Middle frontal gyrus (tissue), 1 donor: ENCODE data around the gene MIS18BP1.
"Not testable (repeated sequence)": the region's sequence is repeated elsewhere in the genome, so short reads cannot be mapped to it uniquely, and the experiment has no call there.

Experiments used
- DNase-seq: peaks from one replicate; pipeline ENCODE4 v3.0.0-alpha.2; 2015; ENCODE audit warnings: low spot score; ENCODE audit errors: extremely low spot score

MIS18BP1 gene

DNA sequence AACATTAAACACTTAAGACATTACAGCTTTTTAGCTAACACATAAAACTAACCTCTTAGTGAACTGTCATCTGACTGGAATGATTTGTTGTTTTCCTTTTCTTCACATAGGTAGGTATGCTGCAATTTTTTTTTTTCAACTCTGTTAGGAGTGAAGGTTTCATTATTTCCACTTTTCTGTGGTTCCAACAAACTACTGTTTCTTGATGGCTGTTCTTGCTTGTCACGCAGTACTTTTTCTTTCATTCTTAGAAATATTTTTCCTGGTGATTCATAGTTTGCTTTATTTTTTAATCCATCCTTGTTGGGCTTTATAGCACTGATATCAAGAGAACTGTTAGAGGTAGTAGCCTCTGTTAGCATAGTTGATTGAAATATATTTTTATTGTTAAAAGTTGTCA lies 6.3 kb downstream of the MIS18BP1 start:
- no peak for DNase-seq

DNA sequence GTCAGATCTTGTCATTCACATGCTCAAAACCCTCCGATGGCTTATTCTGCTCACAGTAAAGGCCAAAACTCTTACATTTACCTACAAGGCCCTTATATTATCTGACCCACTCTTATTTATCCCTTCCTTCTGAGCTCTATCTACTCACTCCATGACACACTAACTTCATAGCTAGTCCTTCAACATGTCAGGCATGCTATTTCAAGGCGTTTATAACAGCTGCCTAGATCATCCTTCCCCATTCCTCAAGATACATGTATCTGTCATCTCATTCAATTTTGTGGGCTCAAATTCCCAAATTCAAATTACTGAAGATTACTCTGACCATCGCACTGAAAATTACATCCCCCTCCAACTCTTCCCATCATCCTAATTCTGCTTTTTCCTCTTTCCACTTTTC lies 6.9 kb downstream of the MIS18BP1 start:
- DNase-seq, result no peak

DNA sequence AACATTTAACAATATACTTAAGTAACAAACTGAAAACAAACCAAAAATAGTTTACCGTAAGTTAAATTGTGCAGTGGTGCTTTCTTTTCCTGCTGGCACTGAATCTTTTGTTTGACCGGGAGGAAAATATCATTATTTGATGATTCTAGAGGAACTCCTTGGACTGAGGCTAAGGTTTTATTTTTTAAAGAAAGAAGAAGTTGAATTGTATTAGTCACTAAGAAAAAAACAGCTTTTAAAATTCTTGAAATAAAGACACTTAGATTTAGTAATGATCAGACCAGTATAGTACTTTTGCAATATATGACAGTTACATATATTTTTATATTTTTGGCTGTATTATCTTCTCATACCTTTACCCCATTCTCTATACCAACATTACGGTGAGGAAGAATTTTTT lies 10.3 kb downstream of the MIS18BP1 start:
- DNase-seq, result no peak

DNA sequence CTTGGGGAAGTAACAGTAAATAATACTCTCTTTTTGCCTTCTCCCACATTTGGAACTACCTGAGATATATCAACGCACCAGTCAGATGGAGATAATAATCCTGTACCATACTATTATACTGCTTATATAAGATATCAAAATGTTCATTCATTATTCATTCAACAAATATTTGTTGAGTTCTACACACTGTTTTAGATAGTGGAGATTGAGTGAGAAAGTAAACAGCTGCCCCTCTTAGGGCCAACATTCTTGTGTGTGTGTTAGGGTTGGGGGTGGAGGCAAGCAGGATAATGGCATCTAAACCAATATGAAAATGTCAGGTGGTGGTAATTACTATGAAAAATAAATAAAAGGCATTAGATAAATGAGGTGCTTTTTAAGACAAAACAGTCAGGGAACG lies 14.0 kb downstream of the MIS18BP1 start:
- no peak for DNase-seq

DNA sequence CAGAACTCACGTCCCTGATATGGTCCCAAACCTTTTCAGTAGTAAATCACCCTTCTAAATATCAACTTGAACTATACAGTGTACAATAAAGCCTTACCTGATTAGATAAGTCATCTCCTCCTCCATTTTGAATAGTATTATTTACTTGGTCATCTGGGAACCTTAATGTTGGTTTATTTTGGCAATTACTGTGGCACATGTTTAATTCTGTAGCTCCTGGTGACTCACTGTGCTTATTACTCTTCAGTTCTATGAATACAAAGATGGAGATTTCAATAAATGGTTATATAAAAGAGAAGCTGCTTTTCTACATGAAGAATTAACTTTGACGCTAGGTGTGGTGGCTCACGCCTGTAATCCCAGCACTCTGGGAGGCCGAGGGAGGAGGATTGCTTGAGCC lies 25.4 kb downstream of the MIS18BP1 start:
- no peak for DNase-seq

DNA sequence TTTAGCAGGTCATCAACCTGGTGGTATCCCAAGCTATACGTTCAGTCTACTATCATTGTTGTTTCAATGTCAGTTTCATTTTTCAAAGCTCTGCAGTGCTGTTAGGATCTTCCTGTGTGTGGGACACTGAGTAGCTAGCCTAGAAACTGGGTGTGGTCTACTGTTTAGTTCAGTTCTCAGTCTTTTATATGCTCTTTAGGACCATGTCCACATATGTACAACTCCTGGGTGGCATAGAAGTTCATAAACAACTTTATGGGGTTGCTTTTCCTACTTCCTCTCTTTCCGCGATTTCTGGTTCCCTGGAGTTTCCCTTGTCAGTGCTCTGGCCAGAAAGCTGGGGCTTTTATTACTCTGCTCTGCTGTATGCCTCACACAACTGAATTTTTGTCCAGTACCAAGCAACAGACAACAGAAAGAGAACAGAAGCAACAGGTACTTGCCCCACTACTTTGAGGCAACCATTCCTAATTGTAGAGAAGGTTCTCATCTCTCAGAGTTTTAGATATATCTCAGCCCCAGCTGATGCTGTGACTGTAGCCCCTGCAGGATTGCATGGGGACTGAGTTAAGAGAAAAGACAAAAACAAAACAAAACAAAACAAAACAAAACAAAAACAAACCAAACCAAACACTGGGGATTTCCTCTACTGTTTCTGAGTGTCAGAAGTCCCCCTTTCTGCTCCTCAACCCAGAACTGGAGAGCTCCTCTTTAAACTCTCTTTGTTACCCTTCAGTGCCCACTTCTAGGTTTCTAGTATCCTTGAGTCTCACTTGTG lies 30.3 kb downstream of the MIS18BP1 start:
- no peak for DNase-seq

DNA sequence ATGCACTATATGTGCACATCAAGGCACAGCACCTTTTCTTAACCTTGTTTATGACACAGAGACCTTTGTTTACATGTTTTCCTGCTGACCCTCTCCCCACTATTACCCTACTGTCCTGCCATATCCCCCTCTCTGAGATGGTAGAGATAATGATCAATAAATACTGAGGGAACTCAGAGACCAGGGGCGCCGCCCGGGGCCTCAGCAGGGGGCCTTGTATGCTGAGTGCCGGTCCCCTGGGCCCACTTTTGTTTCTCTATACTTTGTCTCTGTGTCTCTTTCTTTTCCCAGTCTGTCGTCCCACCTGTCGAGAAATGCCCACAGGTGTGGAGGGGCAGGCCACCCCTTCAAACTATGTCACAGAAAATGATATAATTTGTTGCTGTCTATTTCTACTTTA lies 38.7 kb downstream of the MIS18BP1 start:
- DNase-seq, result not testable (repeated sequence)

DNA sequence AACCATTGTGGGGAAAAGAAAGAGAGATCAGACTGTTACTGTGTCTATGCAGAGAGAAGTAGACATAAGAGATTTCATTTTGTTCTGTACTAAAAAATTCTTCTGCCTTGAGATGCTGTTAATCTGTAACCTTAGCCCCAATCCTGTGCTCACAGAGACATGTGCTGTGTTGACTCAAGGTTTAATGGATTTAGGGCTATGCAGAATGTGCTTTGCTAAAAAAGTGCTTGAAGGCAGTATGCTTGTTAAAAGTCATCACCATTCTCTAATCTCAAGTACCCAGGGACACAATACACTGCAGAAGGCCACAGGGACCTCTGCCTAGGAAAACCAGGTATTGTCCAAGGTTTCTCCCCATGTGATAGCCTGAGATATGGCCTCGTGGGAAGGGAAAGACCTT lies 39.3 kb downstream of the MIS18BP1 start:
- not testable (repeated sequence) for DNase-seq

DNA sequence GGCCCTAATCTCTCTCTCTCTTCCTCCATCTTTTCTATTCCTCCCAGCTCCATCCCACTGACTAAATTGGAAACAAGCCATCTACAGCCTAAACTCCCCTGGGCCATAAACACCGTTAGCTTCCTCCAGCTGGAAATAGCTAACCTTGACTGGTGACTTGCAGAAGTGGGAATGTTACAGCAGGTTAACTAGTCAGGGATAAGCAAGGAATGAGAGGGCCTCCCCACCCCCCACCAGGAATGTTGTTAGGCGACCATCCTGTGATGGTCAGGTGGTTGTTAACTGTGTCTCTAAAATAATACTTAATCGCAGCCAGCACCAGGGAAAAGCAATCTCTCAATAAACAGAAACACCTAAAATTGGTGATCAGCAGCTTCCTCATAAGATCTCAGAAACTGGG lies 40.8 kb downstream of the MIS18BP1 start:
- DNase-seq, result no peak

DNA sequence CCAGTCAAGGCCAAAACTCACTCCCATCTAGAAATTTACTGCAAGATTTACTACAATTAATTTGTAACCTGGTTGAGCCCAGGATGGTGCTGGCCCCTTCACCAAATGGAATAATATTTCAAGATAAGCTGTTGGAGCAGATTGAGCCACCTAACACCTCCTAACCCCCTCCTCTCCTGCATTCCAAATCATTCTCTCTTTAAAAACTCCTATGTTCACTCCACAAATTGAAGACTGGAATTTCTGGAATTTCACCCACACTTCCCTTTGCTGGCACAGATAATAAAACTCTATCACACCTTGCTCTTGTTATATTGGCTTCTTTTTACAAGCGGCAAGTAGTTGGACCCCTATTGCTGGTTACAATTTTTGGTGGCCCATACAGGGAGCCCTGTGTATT lies 41.7 kb downstream of the MIS18BP1 start:
- DNase-seq, result no peak

DNA sequence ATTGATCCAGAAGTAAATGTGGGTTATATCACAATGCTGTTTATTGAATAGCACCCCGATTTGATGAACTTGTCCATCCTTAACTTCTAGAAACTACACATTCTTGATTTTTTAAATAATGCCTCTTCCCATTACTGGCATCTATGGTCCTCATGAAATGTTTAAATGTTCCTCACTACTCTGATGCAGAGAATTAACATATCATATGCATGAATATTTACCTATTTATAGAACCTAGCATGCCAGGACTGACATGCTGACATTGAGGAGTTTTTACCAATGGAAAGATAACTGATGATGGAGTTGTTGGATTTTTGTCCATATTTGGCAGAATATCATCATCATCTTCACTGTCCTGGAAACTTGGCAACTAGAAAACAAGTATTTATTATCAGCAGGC lies 42.8 kb downstream of the MIS18BP1 start:
- DNase-seq, result no peak

DNA sequence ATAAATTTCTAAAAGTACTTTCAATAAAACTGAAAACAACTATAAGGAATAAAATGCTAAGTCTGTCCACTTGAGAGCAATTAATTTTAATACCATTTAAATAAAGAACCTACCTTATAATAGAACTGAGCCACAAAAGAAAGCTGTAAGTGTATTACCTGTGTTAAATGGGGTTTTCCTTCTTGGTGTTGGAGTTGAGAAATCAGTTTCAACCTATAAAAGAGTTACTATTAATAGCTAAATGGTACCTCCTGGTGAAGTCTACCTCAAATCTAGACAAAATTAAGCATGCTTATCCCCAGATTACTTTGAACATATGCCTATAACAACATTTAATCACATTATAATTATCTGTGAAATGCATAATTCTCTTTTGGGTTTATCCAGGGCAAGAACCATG lies 48.8 kb downstream of the MIS18BP1 start:
- DNase-seq, result no peak

DNA sequence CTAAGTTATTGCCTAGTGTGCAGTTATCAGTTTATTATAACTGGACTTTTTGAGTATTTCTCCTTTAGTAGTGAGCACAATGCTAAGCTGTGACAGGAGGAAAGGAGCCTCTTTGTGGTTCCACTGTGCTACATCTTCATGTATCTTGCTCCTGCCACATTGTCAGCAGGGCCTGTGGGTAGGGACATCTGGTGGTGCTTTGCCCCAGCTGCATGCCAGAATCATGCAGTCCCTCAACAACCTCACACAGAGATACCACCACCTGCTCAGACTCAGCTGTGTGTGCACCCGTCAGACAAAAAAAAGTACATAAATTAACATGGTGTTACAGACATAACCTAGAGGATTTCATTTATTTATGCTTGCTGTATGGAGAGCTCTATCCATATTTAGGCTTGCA lies 51.1 kb downstream of the MIS18BP1 start:
- DNase-seq, result no peak

DNA sequence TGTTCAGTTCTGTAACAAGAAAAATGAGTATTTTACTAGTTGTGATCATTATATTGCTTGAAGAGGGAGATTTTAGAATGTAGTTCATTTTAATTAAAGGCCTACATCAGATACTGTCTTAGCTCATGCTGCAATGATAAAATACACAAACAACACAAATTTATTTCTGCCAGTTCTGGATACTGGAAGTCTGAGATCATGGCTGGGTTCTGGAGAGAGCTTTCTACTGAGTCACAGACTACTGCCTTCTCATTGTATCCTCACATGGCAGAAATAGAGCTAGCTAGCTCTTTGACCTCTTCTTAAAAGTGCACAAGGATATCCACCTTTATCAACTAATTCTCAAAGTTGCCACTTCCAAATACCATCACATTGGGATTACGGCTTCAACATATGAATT lies 53.8 kb downstream of the MIS18BP1 start:
- no peak for DNase-seq

DNA sequence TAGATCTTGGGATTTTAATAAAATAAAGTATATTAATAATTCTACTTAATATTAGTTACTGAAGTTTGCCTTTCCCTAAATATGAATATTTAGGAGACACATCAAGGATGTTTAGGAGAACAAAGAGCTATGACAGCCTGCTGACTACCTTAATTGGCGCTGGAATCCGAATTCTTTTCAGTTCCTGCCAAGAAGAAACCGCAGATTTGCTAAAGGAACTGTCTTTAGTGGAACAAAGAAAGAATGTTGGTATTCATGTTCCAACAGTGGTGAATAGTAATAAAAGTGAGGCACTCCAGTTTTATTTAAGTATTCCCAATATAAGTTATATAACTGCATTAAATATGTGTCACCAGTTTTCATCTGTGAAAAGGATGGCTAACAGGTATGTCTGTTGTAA lies 54.5 kb downstream of the MIS18BP1 start:
- no peak for DNase-seq

DNA sequence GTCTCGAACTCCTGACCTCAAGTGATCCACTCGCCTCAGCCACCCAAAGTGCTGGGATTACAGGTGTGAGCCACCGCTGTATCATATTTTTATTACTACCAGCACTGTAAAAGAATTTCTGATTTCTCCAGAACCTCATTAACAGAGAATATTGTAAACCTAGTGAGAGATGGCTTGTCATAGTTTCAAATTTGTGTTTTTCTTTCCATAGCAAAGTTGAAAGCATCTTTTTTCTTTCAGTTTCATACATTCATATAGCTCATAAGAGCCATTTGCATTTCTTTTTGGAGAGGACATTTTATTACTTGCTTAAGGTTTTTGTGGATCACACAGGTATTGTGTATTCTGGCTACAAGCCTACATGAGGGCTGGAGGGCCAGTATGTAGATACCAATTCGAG lies 58.0 kb downstream of the MIS18BP1 start:
- DNase-seq, result no peak

DNA sequence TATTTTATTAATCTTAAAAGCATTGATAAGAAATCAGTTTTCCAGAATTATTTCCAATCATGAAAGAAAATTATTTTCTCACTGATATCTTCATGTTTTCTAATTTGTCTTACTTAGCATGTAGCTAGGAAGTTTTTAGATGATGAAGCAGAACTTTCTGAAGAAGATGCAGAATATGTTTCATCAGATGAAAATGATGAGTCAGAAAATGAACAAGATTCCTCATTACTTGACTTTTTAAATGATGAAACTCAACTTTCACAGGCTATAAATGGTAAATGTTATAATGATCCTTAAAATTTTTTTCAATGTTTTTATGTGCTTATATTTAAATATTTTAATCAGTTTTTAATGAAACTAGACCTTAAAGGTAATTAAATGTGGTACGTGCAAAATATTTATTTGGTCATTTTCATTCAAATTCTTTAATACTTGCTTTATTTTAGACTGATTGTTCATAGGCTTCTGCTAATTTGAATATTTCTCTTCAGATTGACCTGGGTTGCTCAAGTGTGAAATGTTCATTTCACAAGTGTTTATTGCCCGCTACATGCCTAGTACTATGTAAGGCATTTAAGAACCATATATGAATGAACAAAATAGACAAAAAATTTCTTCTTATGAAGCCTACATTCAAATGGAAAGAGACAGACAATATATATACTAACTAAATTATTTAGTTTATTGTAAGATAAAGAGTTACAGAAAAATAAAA lies 67.7 kb downstream of the MIS18BP1 start:
- DNase-seq, result no peak

DNA sequence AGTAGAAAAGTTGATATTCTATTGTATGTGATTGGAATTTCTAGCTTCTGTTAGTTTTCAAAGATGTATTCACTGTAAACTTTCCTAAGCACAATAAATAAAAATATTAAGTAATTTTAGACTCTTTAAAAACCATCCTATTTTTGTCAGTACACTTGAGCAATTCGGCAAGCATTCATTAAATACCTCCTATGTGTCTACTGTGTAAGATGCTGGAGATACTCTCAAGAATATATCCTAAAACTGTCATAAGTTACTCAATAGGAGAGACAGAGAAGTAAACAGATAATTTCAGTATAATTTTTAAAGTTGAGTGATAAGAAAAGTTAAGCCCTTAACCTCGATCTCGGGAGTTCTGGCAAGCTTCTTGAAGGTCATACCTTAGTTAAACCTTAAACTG lies 71.2 kb downstream of the MIS18BP1 start:
- no peak for DNase-seq

DNA sequence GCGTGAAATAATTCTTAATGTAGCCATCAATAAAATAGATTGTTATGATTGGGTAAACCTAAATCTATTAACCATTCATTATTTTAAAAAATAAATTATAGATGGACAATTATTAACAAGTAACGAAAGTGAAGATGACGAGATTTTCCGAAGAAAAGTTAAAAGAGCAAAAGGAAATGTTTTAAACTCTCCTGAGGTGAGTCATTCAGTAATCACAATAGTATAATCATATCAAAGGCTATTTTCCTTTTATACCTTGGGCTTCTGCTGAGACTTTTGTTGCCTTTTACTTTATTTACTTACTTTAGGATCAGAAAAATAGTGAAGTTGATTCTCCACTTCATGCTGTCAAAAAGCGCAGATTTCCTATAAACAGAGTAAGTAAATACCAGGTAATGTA lies 71.7 kb downstream of the MIS18BP1 start:
- DNase-seq, result no peak

DNA sequence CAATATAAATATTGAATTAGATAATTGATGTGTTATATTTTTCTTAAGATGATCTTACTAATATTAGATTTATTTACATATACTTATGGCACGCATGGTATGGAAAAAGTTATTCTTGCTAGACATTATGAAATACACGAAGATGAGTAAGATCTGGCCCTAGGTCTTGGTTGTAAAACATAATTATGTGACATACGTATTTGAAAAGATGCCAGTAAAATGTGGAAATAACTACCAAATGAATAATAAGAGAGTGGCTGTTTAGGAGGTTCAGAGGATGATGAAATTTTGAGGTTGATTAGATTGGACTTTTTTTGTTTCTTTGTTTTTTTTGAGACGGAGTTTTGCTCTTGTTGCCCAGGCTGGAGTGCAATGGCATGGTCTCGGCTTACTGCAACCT lies 75.9 kb downstream of the MIS18BP1 start:
- no peak for DNase-seq

DNA sequence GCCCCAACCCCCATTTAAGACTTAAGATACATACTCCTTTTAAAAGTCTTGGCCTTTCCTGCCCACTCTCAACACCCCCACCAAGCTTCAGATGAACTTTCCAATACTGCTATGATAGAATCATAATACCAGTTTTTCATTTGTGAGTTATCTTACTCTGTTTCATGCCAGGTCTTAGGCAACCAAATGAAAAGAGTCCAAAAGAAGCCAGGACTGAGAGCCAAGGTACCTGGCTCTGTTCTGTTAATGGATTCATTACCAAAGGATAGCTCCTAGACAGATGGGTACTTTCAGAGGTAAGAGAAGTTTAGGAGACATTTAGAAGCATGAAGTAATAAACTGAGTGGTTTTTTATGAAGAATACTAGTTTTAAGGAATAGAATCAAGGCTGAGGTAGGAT lies 83.1 kb downstream of the MIS18BP1 start:
- DNase-seq, result no peak

DNA sequence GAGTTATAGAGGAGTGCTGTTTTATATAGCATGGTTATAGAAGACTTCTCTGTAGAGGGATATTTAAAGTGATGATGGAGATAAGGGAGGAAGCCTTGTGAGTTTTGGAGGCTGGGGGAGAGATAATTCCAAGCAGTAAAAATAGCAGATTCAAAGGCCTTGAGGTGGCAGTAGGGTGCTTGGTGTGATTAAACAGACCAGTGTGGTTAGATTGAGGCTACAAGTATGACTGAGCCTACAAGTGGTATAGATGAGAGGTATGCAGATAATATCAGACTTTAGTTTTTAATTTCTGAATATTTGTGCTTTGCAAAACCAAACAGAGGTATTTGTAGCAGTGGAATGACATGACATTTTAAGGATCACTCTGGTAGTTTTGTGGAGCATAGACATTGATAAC lies 96.9 kb downstream of the MIS18BP1 start:
- DNase-seq, result no peak
